Stimulated activated CD4-positive, alpha-beta T cell treated with anti-CD3 and anti-CD28 coated beads, Interleukin-1b, Interleukin-23, amount 100 ng/mL, for 24 hours (primary cell): ENCODE results near the gene ATP10A.

ENCODE experiments used
- DNase-seq, 4 experiments: peaks; one replicate each; pipeline ENCODE4 v3.0.0-alpha.2; 2020; ENCODE audit warnings: low read depth in 4 of 4, low spot score in 1 of 4

The ATP10A gene

DNA sequence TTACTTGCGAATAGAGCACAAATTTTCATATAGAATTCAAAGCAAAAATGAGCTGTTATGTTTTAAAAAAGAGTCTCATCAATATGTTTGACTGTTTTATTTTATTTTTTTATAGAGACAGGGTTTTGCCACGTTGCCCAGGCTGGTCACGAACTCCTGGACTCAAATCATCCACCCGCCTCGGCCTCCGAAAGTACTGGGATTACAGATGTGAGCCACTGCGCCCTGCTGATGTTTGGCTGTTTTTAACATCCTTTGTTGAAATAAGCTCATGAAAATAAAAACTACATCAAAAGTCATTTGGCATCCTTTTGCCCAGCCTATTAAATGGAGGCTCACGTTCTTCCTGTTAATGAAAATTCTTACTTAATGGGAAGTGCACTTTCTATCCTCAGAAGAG is 154.7 kb downstream of the ATP10A start:
- DNase-seq = no peak

DNA sequence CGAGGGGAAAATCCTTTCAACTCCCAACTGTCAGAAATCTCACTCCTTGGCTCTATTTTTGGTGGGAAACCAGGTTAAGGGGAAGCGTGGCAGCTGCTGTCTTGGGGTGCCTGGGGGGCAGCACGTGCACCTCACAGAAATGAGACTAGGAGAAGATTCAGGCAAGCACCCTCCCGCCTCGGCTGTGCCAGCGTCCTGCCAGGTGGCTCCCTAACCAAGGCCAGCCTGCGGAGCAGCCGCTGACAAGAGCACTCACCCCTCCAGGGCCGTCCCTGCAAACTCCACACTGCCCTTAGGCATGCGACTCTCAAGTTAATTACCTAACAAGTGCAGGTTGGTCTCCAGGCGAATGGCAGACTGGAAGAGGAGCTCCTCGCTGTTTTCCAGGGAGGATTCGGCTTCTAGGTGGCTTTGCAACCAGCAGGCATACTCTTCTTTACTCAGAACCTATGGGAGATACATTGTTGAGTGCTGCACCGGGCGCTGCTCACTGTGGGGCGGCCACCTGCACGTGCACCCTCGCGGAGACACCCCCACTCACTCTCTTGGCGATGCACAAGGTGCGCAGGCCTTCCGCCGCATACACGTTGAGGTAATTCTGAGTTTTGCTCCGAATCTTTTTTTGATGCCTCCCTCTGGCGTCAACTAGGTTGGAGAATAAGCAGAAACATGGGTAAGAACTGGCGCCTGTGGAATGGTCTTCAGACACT is 155.3 kb downstream of the ATP10A start:
- no peak for DNase-seq

DNA sequence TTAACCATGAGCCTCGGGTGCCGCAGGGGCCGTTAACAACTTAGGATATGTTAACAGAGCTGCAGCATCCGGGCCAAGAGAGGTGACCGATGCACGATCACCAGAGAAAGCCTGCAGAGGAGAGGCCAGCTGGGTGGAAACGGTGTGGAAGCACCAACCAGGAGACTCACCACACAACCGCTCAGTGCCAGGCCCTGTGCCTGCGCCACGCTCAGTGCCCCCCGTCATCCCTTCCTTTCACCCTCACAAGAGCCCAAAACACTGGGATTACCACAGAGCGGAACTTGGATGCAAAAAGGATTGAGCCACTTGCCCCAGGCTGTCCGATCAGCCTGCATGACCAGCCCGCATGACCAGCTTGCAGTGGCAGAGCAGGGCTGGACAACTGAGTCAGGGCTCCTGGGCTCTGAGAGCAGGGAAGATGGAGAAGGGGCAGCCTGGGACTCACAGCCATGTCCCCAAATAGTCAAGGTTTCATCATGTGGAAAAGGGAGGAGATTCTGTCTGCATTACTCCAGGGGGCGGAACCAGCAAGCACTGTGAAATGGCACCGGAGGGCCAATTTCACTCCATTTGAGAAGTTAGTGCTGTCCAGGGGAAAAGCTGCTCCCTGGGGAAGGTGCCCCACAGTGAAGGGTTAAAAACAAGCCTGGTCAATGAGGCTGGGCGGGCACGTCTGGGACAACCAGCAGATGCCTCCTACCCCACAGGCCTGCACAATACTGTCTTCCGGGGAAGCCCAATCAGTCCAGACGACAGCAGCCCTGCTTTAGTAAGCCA is 156.8 kb downstream of the ATP10A start:
- DNase-seq = no peak

DNA sequence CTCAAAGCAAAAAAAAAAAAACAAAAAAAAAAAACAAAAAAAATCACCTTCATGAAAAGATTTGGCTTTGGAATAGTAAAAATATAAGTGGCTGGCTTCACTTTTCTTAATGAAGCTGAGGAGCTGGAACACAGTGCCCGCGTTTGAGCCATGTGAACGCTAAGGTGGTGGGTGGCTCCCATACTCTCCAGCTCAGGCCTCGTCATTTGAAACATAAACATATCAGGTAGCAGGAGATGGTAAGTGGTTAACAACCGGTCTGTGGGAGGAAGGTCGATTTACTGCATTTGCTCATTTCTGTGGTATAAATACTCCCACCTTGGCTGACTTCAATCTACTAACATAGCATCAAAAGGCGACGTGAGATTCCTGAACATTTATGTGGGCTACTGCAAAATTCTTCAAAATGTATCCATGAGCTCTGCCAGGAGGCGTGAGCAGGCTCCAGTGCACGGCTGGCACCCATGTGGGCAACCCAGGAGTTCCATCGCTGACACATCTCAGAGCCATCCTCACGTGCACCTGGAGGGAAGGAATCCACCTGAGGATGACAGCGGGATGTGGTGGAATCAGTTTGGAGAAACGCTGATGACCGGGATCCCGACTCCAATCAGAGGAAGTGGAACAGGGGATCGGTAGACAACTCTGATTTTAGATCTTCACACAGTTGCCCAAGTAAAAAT is 157.6 kb downstream of the ATP10A start:
- DNase-seq = no peak

DNA sequence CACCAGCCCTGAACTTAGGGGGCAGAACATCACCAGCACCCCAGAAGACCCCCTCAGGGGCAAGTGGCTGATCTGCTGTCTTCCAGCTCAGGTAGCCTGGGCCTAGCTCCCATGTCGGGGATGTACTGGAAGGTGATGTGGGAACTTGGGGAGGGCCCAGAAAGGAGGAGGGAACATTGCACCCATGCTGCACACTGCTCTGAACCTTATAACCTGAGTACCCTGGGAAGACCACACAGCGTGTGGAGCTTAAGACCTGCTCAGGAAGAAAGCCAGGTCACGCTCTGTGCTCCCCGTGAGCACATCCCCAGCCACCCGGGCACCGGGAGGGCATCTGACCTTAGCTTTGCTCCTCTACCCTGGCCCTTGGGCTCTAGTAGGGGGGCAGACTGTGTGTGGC is 159.4 kb downstream of the ATP10A start:
- no peak for DNase-seq

DNA sequence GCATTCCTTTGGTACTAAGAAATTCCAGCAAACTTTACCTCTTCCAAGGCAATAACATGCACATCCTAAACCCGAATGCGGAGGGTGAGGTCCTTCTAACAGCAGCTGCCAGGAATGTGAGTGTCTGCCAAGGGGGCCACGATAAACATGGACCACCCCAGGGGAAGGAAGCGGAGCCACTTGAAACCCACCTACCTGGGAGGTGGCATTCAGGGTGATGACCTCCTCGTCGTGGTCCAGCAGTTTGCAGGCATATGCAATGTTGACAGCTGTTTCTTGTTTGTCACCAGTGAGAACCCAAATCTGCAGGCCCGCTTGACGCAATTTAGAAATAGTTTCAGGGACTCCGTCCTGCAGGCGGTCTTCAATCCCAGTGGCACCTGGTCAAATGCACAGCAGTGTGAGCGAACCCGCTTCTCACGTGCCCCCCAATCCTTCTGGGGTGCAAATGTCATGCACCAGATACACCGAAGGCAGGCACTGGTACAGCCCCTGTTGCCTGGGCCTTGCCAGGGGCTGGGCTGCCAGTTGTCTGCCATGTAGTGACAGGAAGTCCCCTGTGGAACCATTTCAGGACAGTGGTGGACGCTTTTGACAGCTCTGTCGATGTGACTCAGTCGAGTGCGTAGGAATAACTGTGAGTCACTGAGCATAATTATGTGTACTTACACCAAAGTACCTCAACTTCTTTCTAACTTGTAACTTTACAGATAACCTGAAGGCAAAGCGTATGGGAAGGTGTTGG is 161.2 kb downstream of the ATP10A start:
- DNase-seq = no peak

DNA sequence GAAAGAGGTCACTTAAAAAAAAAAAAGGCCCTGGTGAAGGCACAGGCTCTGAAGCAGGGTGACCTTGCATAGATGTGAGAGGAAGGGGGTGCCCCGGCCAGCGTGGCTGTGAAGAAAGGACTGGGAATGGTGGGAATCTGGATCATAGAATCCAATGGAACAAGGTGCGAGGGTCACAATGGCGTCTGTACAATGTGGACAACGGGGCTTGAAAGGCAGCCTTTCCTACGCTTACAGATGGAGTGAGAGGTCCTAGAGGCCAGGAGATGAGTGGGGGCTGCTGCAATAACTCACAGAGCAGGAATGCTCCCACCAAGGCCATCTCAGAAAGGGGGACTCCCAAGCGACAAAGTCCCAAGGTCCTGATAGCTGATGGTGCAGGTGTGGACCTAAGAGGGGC is 162.2 kb downstream of the ATP10A start:
- DNase-seq = no peak

DNA sequence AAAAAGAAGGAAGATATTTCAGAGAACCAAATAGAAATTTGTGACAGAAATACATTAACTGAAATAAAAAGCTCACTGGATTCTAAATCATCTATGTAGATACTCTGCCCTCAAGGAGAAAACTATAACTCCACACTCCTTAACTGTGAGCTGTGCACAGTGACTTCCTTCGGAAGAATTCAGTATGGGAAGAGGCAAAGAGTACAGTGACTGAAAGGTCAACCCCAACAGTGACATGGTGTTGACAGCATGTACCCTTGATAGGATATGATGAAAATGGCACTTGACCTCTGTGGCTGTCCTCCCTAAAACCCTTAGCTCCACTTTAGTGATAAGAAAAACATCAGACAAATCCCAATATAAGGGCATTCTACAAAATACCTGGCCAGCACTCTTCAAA is 165.5 kb downstream of the ATP10A start:
- no peak for DNase-seq

DNA sequence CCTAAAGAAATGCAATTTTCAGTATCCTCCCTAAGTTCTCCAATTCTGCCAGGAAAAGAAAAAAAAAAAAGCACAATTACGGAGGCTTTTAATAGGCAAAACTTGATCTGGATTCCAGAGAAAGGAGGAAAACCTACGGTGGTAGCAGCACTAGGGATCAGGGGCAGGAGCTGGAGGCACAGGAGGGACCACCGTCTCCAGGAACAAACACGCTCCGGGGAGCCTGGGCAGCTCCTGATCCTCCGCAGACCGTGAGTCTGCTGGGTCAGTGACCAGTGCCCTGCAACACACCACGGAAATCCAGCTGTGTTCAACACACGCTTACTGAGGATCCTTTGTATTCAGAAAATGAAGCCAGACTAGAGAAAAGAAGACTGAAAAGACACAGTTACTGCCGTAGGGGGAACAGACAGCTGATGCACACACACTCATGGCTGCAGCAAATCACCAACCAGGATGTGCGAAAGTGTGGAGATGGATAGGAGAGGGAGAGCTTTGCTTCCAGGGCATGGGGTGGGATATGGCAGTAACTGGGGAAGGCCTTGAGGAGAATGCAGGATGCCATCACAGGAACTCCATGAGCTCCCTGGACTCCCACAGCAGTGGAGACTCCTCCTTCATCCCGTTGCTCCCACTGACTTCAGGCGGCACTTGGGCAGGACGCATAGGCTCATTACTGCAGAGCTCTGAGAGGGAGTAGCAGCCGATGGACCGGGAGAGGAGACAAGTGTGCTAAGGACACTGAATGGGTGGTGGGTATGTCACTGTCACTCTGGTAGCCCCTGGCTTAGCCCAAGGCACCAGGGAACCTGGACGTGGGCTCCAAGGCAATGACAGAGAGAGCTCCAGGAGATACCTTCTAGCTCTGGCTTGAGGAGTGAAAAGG is 167.0 kb downstream of the ATP10A start:
- no peak for DNase-seq

DNA sequence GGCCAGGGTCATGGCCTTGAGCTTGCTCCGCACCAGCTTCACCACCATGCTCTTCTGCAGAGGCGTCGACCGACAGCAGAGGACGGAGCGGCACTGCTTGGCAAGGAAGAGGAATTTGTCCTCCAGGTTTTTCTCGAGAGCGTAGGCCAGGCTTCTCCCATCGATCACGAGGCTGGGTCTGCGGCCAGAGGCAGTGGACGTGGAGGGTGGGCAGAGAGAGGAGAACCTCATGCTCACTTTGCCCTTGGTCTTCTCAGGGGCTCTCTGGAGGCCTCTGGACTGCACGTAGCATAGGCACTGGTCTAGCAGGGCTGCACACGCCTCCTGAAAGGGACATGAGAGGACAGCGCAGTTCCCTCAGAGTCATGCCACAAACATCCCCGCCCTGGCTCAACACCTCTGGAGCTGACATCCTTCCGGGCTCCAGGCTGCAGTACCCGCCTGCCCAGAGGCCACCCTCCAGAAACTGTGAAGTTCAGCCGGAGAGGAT is 168.3 kb downstream of the ATP10A start:
- DNase-seq = no peak

DNA sequence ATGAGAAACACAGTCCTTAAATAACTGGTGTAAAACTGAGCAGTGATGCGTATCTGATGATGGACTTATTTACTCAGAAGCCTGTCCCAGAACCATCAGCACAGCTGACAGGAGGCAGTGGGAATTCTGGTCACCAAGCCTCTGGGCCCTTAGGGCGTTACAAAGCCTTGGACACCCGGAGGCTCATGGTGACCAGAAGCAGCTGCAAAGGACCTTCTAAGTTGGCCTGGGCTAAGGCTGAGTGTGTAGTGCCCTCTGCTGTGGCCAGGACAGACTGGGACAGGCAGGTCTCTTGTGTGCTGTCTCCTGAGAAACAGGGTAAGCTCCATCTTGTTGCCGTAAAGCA is 168.9 kb downstream of the ATP10A start:
- DNase-seq = no peak

DNA sequence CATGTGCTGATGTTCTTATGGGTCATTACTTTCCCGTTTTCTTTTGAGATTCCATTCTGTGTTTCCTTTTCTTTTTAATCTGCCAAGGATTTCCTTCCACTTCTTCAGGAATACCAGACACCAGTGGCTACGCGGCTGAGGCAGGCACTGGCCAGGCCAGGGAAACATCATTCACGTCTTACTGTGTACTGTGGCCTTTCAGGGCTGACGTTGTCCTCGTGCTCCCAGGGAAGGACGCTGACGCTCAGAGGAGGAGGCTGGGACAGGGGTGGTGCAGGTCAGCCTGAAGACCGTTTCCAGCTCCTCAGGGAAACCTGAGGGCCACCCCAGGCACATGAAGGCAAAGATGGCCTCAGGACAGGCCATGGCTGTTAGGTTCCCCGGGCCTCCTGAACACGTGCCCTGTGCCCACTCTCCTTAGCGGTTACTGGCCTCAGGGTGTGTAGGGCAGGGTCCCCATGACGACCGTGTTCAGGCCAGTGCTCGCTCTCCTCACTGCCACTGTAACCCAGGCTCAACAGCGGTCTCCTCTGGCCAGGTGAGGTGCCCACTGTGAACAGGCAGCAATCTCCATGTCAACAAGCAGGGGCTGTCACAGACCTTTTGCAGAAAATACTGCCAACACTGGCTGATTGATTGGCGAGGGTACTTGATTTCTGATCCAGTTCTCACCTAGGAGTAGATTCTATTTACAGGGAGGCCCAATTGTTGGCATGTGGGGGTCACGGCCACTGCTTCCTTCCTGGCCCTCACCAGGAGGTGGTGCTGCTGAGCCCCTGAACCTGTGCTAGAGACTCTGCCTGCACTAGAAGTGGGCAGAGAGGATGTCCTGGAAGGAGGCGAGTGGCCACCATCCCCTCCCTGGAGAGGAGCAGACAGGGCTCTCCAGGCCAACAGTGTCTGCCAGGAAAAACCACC is 169.5 kb downstream of the ATP10A start:
- DNase-seq = peak in 3 of 4 experiments; percentile 4 to 17 (median 11)

DNA sequence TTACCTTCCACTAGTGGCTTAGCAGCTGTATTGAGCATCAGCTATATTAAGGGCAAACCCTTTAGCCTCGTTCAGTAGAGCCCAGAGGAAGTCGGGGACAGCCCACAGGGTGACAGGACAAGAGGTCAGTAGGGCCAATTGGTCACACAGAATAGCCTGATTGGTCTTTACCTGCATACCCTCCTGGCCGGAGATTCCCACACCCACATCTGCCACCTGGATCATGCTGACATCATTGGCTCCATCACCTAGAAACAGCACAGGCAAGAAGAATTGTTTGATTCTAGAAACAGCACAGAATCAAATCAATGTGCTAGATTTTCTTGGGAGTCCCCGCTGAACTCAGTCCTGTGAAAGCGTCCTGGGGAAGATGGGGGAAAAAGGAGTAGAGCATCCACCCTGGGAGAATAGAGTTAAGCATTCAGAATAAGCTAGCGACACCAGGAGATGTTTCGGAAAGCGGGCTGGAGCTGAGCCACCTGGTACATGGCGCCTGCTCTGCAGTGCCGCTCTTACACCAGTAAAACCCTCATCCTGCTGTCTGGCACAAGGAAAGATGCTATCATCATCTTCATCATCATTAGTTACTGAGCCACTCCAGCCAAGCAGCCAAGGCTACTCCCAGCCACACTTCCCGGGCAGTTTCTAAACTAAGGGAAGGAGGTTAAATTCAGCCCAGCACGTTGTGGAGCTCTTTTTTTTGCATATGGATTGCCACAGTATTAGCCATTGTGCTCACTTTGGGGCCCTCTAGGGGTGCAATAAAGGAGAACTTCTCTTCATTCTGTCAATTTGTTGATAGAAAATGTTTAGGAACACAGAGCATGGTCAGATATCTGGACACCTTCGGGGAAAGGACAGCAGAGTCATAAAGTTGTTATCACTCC is 171.3 kb downstream of the ATP10A start:
- no peak for DNase-seq

DNA sequence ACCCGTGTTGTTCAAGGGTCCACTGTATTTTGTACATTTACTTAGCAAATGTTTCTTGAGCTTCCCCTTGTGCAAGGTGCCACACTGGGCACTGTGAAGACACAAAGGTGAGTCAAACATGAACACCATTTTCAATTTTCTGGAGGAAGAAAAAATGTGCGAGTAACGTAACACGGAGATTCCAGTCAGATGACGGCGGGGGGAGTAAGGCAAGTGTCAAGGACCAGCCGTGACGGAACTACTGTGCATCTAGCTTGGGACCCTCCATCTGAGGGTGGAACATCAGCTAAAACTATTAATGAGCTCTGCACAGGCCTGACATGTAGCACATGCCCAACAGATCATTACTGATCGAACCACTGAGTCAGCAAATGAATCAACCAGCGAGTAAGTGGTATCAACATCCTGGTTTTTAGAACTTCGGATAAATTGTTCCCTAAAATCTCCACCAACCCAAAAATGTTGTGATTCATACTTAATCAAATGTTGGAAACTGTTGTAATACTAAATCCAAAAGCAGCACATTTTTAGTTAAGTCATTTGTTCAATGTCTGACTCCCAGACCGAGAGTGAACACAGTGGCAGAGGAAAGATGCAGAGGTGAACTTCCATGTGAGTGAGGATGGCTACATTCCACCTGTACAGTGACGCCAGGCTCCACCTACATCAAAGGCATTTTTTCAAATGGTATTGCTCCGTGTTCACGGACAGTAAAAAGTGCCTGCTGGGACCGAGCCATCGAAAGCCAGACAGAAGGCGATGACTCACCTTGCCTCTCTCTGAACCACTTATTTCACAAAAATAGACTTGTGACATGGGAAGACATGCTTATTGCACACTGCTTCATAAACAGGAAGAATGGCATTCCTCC is 172.2 kb downstream of the ATP10A start:
- no peak for DNase-seq

DNA sequence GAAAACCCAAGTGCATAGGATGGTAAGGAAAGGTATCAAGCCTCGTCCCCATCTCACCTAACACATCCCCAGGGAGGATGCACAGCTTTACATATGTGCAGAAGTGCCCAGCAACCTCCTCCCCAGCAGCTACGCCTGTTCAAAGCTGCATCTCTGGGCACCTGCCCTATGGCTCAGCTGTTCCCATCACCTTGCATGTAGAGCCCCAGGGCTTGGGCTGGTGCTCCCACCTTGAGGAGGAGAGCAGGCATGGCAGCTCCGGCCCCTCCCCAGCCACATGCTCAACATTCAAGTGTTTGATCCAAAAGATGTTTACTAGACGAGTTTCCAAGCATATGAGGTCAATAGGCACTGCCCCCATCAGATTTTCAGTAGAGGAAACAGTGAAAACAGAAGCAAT is 173.5 kb downstream of the ATP10A start:
- DNase-seq = no peak

DNA sequence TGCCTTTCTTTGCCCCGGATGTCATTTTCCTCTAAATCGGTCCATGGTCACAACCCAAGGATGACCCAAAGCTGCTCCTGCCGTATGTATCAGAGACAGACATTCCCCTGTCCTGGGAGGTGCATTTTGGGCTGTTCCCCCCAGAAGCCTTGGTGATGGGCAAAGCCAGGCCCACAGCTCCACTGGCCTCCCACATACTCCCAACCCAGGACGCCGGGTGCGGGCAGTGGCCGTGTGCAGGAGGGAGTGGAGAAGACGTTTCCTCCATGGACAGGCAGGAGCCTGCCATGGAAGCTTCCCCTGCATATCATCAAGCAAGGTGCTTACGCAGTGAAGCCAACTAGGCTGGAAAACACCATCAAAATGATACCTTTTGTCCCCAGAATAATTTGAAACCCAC is 175.0 kb downstream of the ATP10A start:
- no peak for DNase-seq

DNA sequence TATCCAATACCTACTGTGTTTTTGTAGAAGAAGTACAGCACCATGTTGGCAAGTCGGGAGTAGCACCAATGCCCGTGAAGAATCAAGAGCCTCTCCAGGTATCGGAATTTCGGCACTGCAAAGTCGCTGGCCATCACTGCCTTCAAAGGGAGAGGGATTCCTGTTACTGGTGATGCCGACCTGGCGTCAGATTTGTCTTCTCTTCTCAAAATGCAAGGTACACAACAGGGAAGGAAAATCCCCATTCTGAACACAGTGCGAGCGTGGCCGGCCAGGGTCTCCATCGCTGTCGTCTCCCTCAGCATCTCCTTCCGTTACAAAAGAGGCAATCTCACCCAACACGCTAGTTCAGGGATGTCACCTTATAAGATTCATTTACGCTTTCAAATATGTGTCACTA is 175.4 kb downstream of the ATP10A start:
- DNase-seq = no peak
